SK-N-SH treated with all-trans-retinoic acid at 6 μM for 48 hours (cell line): Measurements from ENCODE around the gene GID8.

Source experiments
- ATAC-seq: fragments of 200-7000 bp; cut with Tn5 transposase; 3 replicates; pipeline ENCODE4 v1.9.1; 2020; ENCODE audit warnings: mild to moderate bottlenecking, moderate library complexity
- ARNTL ChIP-seq: fragments of 450-650 bp; formaldehyde crosslinking; IDR thresholded peaks from 2 replicates; pipeline ENCODE4 v1.5.0; 2020; ENCODE audit warnings: low read depth, mild to moderate bottlenecking, moderate library complexity, borderline replicate concordance
- CREB5 ChIP-seq: fragments of 250-450 bp; sonication (Bioruptor Pico); IDR thresholded peaks from 2 replicates; pipeline ENCODE4 v1.5.1; 2020; ENCODE audit warnings: low read depth, mild to moderate bottlenecking, moderate library complexity
- CSRNP3 ChIP-seq: fragments of 250-450 bp; sonication (Bioruptor Pico); IDR thresholded peaks from 2 replicates; pipeline ENCODE4 v1.5.1; 2021; ENCODE audit warnings: mild to moderate bottlenecking, moderate library complexity
- ESRRG ChIP-seq: fragments of 250-450 bp; sonication (Bioruptor Pico); IDR thresholded peaks from 2 replicates; pipeline ENCODE4 v1.6.1; 2021; ENCODE audit warnings: mild to moderate bottlenecking
- ISL1 ChIP-seq: fragments of 250-450 bp; sonication (Bioruptor Pico); IDR thresholded peaks from 2 replicates; pipeline ENCODE4 v2.1.2; 2022; ENCODE audit warnings: mild to moderate bottlenecking, moderate library complexity
- OSR1 ChIP-seq: fragments of 250-450 bp; sonication (Bioruptor Pico); IDR thresholded peaks from 2 replicates; pipeline ENCODE4 v1.8.0; 2022; ENCODE audit warnings: moderate library complexity, mild to moderate bottlenecking, inconsistent platforms
- POU6F1 ChIP-seq: fragments of 250-450 bp; sonication (Bioruptor Pico); IDR thresholded peaks from 2 replicates; pipeline ENCODE4 v1.8.0; 2021; ENCODE audit warnings: low read depth, mild to moderate bottlenecking, moderate library complexity, borderline replicate concordance
- PPARA ChIP-seq: fragments of 250-450 bp; sonication (Bioruptor Pico); IDR thresholded peaks from 2 replicates; pipeline ENCODE4 v1.5.0; 2020; ENCODE audit warnings: mild to moderate bottlenecking, borderline replicate concordance
- RARB ChIP-seq: fragments of 250-450 bp; sonication (Bioruptor Pico); IDR thresholded peaks from 2 replicates; pipeline ENCODE4 v1.8.0; 2021; ENCODE audit warnings: mild to moderate bottlenecking, moderate library complexity
- SNAI2 ChIP-seq: fragments of 250-450 bp; sonication (Bioruptor Pico); IDR thresholded peaks from 2 replicates; pipeline ENCODE4 v1.5.0; 2020; ENCODE audit warnings: mild to moderate bottlenecking, moderate library complexity
- TCF4 ChIP-seq: fragments of 250-450 bp; sonication (Bioruptor Pico); IDR thresholded peaks from 2 replicates; pipeline ENCODE4 v1.8.0; 2021; ENCODE audit warnings: mild to moderate bottlenecking, moderate library complexity, borderline replicate concordance
- TOX ChIP-seq: fragments of 250-450 bp; sonication (Bioruptor Pico); IDR thresholded peaks from 2 replicates; pipeline ENCODE4 v1.8.0; 2021; ENCODE audit warnings: mild to moderate bottlenecking, moderate library complexity, borderline replicate concordance
- TSHZ2 ChIP-seq: fragments of 250-450 bp; sonication (Bioruptor Pico); IDR thresholded peaks from 2 replicates; pipeline ENCODE4 v1.5.0; 2020; ENCODE audit warnings: mild to moderate bottlenecking, moderate library complexity
- ZC3H10 ChIP-seq: fragments of 250-450 bp; sonication (Bioruptor Pico); IDR thresholded peaks from 2 replicates; pipeline ENCODE4 v1.5.1; 2021; ENCODE audit warnings: mild to moderate bottlenecking, moderate library complexity
- ZFP30 ChIP-seq: fragments of 450-650 bp; formaldehyde crosslinking; IDR thresholded peaks from 2 replicates; pipeline ENCODE4 v1.5.0; 2022; ENCODE audit warnings: mild to moderate bottlenecking, moderate library complexity
- ZNF565 ChIP-seq: fragments of 450-650 bp; formaldehyde crosslinking; conservative IDR thresholded peaks from 2 replicates; pipeline ENCODE4 v1.5.0; 2020; ENCODE audit warnings: low read depth, mild to moderate bottlenecking, moderate library complexity
- ZNF70 ChIP-seq: fragments of 450-650 bp; formaldehyde crosslinking; IDR thresholded peaks from 2 replicates; pipeline ENCODE4 v1.5.0; 2020; ENCODE audit warnings: mild to moderate bottlenecking, moderate library complexity

GID8 gene

DNA sequence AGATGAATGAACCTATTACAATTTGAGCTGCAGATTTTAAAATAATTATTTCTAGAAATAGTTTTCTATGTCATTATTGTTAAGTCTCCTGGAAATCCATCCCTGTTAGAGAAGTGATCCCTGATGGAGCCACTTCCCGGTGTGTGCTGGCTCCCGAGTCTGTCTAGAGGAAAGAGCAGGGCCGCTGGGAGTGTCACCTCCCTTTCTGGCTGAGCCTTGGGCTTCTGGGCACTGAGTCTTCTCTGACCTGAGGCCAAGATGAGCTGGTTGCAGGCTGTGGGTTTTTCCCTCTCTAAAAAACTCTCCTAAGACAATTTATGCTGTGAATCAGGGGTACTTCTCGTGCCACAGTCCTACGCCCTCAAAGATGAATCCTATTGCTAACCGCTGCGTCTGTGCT, 47.5 kb upstream of the GID8 start:
- ATAC-seq = no peak
- no peak for TF ChIP-seq TOX (CRISPR knock-in tag)
- TF ChIP-seq PPARA (CRISPR knock-in tag) = no peak
- TF ChIP-seq TCF4 = no peak
- TF ChIP-seq POU6F1 (CRISPR knock-in tag) = no peak
- TF ChIP-seq ZNF70 = no peak
- no peak for TF ChIP-seq ISL1 (CRISPR knock-in tag)
- TF ChIP-seq ESRRG (CRISPR knock-in tag) = no peak
- TF ChIP-seq, all 23 proteins: peak for 0

- no peak for ATAC-seq
Measured at GRCh38 chr20:62891111-62891510, 46.8 kb upstream of the GID8 start.

More at GRCh38 chr20:62891111-62891510, 46.8 kb upstream of the GID8 start:
- TF ChIP-seq ZNF565 (CRISPR knock-in tag) = no peak
- TF ChIP-seq PPARA (CRISPR knock-in tag) = no peak
- TF ChIP-seq ARNTL (CRISPR knock-in tag) = no peak
- no peak for TF ChIP-seq TSHZ2
- no peak for TF ChIP-seq ZFP30 (CRISPR knock-in tag)
- TF ChIP-seq OSR1 (CRISPR knock-in tag) = no peak
- no peak for TF ChIP-seq TCF4
- no peak for TF ChIP-seq ZNF70
- TF ChIP-seq ZC3H10 (CRISPR knock-in tag) = no peak
- TF ChIP-seq RARB (CRISPR knock-in tag) = no peak
- TF ChIP-seq POU6F1 (CRISPR knock-in tag) = no peak
- no peak for TF ChIP-seq SNAI2 (CRISPR knock-in tag)
- TF ChIP-seq ESRRG (CRISPR knock-in tag) = no peak
- TF ChIP-seq CSRNP3 = no peak
- no peak for TF ChIP-seq CREB5 (CRISPR knock-in tag)
- TF ChIP-seq, all 23 proteins: peak for 0
